ENCODE data around the gene EPN1.

Gene EPN1

DNA sequence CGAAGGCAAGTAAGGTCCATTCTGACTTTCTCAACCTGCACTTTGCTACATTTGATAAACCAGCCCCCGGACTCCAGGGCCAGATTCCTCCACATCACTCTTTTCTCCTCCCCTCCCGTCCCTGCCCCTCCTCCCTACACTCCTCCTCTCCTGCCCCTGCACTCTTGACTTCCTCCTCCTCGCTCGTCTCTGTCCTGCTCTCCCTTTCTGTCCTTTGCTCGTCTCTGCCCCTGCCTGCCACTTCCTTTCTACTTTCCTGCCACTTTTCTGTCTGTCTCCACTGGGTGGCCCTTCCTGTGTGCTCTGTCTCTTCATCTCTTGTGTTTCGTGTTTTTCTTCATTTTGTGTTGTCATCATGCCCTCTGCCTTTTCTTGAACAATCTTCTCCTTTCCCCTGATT lies 13.2 kb upstream of the EPN1 start:
- no peak for DNase-seq

DNA sequence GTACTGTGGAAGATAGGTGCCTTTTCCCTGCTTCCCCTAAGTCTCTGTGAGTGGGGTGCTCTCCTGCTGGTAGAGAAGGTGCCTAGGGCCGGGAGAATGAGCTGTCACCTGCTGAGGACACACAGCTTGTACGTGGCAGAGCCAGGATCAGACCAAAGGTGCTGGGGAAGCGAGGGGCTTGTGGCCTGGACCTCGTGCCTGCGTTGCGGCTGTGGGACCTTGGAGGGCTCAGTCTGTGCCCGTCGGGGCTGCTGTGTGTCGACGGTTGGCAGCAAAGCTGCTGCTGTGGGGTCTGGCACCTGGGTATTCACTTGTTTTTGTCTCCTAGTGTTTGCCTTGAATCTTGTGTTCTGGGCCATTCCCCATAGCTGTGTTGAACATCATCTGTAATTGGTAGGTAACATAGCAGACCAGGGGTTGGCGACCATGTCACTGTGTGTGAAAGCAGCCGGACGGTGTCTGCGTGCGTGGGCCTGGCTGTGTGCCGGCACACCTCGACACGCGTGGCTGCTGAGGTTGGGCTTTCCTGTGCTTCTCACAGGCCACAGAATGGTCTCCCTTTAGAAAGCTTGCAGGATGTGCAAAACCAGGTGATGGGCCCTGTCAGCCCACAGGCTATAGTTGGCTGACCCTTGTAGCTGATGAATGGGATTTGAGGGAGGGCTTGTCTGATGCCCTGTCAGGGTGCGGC lies 11.0 kb upstream of the EPN1 start:
- no peak for DNase-seq

DNA sequence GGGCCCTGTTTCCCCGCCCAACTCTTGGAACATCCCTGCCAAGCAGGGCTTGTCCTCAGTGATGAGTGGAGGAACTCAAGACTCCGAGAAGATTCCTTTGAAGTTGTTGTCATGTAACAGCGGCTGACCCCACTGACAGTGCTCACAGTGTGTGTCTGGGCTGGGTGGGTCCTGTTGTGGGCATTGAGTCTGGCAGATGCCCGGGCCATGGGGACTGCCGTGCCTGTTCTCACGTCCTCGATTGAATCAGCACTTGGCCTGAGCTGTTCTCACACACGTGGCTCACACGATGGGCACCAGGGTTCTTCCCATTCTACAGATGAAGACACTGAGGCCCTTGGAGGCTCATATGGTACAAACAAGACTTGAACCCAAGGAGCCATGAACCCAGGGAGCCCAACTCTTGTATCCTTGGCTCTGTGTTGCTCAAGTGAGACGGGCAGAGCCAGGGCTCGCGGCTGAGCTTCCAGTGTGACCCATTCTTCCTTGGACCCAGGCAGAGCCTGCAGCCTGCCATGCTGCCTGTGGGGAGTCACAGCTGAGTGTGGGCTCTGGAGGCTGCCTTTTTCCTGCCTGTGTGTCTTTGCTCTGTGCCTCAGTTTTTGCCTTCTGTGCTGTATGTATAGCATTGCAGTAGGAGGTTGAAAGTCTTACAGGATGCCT lies 8.6 kb upstream of the EPN1 start:
- no peak for DNase-seq

DNA sequence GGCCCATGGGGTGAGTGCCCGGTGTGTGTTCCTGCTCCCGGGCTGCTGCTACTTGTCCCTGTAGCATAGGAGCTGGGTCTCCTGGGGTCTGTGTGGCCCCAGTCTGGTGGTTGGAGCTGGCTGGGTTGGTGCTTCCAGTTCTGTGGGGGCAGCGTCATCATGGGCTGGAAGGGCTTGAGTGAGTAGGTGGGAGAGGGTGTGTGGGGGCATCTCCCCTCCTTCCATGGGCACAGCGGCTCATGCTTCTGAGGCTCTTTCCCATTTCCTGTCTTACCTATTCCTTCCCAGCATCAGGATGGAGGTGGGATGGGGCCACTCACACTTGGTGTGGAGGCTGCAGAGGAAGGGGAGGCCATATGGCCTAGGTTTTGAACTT lies 8.0 kb upstream of the EPN1 start:
- no peak for DNase-seq

DNA sequence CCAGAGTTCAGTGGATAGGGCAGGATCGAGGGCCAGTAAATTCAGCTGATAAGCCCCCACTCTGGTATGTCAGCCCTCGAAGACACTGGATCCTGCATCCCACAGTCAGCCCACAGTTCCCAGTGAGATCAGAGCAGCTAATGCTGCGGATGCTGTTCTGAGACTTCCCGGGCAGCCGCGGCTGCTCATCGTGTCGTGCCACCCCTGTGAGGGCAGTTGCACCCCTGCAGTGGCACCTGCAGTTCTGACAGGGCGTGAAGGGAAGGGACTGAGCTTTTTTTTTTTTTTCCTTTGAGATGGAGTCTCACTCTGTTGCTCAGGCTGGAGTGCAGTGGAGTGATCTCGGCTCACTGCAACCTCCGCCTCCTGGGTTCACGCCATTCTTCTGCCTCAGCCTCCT lies 7.5 kb upstream of the EPN1 start:
- DNase-seq, result no peak

DNA sequence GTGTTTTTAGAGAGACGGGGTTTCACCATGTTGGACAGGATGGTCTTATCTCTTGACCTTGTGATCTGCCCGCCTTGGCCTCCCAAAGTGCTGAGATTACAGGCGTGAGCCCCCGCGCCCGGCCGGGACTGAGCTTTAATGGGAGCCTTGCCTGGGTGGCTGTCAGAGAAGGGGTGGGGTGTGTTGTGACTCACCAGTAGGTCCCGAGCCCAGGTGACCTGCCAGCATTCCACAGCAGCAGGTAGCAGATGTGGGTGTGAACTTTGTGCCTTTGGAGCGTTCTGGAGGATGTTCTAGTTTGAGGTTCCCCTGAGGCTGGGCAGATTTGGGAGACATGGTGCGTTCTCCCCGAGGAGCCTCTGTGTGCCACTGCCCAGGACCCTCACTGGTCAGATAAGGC lies 7.1 kb upstream of the EPN1 start:
- DNase-seq, result no peak

DNA sequence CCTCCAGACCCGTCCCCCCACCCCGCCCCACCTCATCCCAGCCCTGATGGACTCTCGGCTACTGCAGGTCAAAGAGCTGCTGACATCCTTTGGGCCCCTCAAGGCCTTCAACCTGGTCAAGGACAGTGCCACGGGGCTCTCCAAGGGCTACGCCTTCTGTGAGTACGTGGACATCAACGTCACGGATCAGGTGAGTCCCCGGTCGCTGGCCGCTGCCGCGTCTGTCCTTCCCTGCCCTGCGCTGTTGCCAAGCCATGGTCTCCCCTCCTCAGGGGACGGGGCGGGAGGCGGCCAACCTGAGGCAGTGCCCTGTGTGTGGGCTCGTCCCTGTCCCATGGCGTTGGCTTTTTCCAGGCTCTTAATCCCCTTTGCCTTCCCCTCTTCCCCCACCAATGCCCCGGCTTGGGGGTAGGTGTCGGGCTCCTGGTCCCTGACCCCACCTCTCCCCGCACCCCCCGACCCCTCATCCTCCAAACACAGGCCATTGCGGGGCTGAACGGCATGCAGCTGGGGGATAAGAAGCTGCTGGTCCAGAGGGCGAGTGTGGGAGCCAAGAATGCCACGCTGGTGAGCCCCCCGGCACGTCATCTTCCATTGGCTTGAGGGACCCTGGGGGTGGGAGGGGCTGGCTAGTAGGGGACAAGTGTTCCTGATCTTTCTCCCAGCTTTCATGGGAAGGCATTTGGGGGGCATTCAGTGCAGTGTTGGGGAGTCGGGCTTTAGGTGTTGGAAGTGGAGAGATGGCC lies 6.2 kb upstream of the EPN1 start:
- DNase-seq, result no peak

DNA sequence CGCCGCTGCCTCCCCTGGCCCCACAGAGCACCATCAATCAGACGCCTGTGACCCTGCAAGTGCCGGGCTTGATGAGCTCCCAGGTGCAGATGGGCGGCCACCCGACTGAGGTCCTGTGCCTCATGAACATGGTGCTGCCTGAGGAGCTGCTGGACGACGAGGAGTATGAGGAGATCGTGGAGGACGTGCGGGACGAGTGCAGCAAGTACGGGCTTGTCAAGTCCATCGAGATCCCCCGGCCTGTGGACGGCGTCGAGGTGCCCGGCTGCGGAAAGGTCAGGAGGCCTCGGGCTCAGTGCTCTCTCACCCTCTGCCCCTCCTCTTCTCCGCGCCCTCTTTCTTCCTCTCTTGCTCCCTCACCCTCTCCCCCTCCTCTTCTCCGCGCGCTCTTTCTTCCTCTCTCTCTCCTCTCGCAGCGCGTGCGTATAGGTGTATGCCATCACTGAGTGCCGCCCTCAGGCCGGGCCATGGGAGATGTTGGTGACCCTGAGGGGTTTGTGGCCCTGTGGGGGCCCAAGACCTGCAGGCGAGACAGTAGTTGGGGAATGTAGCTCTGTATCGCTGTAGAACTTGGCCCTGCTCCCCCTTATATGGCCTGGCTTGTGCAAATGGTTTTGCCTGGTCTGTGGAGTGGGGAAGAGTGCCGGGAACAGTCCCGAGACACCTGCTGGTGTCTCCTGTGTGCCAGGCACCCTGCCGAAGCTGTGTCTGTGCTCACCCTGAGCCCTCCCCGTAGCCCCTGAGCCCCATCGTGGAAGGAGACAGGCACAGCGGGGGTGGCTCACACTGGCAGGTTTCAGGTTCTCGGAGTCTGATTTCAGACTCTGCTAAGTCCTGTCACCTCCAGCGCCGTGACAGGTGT lies 5.4 kb upstream of the EPN1 start:
- no peak for DNase-seq

DNA sequence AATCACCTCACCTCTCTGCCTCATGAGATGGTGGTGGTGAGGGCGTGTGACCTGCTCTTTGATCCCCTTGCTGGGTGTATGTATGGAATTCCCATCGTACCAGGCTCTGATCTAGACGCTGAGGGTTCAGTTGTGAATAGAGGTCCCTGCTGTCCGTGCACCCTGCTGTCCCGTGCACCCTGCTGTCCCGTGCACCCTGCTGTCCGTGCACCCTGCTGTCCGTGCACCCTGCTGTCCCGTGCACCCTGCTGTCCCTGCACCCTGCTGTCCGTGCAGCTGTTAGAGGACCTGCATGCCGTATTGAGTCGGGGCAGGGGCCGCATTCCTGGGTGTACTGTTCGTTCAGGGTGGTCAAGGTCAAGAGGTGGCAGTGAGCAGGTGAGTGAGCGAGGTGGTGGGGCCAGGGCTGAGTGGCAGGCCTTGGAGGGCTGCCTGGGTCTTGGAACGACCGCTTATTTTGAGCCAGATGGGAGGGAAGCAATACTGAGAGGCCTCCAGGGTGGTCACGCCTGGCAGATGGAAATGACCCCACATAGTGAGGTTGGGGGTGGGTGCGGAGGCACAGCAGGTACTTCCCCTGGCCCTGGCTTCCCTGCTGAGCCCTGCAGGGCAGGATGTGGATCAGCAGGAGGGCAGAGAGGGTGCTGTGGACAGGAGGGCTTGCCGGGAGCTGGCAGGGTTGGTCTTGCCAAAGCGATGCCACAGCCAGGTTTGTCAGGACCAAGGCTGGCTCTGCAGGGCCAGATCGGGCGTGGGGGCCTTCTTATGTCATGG lies 4.6 kb upstream of the EPN1 start:
- DNase-seq, result no peak

DNA sequence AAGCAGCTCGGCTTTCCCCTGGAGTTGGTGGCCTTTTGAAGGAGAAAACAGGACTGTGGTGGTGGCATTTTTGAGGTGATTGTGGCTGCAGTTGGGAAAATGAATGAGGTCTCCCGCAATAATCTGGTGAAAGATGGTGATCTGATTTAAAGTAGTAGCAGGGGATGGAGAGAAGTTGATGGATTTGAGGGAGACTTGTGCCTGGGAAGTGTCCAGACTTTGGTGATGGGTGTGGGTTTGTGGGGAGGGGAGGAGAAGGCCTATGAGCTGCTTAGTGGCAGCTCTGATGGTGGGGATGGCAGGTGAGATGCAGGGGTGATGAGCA lies 4.0 kb upstream of the EPN1 start:
- no peak for DNase-seq

DNA sequence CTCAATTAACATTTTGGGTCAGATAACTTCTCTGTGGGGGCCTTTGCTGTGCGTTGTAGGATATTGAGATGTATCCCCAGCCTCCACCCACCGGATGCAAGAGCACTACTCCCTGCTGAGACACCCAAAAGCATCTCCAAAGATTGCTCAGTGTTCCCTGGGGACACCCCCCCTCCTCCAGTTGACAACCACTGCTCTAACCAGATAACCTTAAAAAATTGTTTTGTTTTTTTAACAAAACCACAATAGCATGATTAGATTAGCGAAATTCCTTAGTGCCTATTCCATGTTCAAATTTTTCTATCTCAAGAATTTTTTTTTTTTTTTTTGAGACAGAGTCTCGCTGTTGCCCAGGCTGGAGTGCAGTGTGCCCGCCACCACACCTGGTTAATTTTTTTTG lies 2.6 kb upstream of the EPN1 start:
- DNase-seq, result no peak

DNA sequence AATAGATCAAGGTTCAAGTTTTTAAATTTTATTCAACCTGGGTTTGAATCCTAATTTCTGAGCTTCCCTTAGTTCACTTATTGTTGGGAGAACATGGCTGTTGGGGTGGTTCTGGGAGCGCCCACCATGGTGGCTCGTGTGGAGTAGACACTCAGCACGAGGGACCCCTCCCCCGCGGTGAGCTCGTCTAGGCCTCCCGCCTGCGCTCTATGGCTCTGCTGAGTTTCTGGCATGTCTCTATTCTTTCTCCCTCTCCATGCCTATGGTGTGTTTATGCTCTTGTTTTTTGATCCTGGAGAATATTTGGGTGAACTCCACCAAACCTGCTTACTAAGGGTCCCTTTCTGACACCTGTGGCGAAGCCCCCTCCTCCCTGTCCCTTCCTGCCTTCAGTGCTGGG lies 1.6 kb upstream of the EPN1 start:
- no peak for DNase-seq

DNA sequence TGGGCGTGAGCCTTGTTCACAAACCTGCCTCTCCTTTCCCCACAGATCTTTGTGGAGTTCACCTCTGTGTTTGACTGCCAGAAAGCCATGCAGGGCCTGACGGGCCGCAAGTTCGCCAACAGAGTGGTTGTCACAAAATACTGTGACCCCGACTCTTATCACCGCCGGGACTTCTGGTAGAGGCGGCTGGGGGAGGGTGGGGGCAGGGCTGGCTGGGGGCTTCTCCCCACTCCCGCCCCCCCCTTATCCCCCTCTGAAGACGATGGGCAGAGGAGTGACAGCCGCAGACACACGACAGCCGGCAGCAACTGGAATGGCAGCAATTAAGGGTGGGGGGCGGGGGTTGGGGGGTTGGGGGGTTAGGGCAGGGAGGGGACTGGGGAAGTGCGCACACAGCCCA lies 1.1 kb upstream of the EPN1 start:
- DNase-seq, result no peak

DNA sequence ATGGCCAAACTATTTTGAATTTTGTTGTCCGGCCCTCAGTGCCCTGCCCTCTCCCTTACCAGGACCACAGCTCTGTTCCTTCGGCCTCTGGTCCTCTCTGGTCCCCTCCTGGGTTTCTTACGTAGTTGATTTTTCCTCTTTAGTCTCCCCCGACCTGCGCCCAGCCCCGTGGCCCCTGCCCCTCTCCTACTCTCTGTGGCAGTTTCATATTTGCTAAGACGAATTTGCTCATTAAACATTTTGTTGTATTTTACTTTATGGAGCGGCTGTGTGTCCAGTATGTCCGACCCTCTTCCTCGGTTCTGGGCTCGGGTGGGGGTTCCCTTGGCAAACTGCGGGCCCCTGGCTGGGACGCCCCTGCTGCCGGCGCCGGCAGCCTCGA lies 576 bp upstream of the EPN1 start:
- no peak for DNase-seq

DNA sequence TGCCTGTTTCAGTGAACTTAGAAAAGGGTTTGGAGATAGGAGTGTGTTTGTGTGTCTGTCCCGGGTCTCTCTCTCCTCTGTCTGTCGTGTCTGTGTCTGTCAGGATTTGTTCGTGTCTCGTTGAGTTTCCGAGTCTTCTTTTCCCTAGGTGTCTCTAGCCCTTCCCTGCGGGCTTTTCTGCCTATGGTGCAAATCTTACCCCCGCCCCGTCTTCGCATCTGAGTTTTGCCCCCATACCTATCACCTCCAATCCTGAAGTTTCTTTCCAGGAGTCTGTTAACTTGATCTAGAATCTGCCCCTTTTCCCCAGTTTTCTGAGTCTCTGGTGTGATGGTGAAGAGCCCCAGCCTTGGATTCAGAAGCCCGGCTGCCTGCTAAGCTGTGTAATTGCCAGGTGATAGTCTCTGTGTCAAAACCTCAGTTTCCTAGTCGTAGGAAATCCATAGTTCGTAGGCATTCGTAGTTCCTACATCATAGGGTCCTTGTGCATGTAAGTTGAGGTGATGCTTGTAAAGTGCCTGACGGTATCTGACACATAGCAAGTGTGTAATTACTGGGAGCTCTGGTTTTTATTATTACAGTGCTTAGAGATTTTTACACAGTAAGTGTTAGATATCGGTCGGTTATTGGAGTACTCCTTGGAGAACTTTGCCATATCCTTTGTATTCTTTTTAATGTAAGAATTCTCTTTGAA lies 782 bp downstream of the EPN1 start:
- no peak for DNase-seq

DNA sequence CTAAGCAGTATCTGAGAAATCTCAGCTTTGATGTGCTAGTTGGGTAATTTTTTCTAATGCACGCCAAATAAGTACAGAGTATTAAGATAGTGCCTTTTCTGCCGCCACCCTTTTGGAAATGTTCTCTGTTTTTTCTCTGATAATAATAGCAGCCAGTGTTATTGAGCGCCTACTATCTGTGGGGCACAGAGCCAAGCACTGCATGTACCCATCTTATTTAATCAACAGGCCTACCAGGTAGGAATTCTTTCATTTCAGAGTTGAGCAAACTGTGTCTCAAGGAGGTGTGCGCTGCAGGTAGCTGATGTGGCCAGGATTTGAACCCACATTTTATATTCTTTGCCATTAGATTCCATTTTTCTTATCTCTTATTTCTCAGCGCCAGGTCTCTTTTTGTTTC lies 1.4 kb downstream of the EPN1 start:
- DNase-seq, result no peak

DNA sequence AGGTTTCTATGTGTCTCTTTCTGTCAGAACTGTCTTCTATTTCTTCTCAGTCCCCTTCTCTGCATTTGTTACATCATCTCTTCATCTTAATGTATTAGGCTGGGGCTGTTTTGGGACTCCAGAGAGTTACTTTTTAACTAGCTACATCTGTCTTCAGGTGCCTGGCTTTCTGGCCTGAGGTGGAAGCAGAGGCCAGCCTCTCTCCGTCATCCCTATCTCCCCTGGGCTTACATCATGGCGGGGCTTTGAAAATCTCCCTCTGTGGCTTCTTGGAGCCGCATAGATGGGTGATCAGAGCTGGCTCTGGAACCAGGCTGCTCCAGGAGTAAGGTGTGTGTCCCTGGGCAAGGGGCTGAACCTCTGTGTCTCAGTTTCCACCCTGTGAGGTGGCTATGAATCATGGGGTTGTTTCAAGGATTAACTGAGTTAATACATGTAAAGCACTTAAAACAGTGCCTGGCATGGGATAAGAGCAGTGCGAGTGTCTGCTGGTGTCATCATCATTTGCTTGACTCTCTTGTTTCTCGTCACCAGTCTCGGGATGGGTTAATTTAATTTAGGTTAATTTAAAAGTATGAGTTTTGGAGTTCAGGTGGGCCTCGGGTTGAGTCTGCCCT lies 2.0 kb downstream of the EPN1 start:
- DNase-seq, result no peak

DNA sequence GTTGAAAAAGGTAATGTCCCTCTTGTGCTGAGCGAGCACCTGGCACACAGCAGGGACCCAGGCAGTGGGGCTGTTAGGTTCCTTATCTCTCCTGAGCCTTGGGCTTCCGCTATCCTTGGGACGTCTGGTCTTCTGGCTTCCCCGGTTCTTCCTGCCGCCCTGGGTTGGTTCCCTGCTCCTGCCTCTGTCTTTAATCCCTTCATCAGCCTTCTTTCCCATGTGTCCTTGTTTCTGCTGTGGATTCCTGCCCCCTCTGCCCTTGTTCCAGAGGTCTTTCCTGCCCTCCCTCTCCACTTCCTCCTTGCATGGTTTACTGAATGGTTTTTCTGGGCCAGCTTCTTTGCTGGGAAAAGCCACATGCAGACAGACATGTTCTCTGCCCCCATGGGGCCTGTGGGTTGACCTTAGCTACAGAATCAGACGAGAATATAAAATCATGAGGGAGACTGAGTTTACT lies 2.6 kb downstream of the EPN1 start:
- DNase-seq, result no peak

DNA sequence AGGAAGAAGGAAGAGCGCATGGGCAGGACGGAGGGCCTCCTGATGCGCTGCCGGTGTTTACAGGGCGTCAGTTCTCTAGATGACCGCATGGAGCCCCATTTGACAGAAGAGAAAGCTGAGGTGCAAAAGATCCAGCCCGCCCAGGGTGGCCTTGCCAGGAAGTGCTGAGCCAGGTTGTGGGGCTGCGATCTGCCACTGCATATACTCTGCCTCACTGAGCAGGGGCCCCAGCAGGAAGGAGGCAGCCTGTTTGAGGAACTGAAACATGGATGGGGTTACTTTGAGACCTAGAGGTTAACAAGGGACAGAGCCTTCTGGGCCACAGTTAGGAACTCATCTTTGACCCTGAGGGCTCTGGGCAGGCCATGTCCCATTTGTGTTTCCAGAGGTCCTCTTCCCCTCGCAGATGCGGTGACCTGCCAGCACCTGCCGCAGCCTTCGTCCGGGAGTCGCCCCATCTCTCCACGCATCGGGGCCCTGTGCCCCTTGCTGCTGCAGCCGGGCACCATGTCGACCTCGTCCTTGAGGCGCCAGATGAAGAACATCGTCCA lies 3.2 kb downstream of the EPN1 start:
- no peak for DNase-seq

DNA sequence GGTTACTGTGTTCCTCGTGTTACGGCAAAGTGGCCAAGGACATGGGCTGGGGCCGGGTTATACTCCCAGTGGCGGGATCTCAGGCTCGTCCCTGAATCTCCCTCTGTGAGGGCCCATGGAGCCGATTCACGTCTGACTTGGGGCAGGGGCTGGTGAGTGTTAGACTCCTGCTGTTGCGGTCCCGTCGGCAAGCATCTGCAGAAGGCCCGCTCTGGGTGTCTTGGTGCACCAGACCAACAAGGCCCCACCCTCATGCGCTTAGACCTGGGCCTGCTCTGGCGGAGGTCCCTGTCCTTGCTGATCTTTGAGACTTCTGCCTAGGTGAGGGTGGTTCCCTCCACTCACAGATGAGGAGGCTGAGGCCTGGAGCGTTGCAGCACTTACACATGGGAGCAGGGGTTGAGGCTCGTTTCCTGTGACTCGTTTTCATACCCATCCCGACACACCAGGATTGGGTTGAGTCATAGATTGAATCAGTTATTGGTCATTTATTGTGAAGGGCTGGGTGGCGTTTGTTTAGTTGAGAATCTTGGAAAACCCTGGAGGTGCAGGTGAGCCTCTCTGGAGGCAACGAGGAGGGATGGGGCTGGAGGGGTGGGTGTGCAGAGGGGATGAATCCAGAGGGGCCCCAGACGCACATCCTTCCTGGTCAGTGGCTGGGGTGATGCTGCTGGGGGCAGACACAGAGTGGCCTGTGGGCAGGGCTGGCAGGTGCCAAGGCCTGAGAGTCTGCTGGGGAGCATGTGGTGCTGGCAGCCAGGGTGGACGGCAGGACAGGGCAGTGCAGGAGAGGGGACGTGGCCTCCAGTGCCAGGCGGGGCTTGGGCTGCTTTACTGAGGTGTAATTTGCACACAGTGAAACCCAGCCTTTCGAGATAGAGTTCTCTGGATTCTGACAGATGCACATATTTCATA lies 4.6 kb downstream of the EPN1 start:
- no peak for DNase-seq

All from DMS79 (cell line).